AG09319 (cell line): ENCODE results near the gene CLCA2.

ENCODE experiments used
- DNase-seq: peaks from one replicate; pipeline ENCODE4 v3.0.0-alpha.2; 2010; ENCODE audit warnings: low read depth; ENCODE audit errors: extremely low read depth
- TF ChIP-seq, protein P1 (sequence below): IDR thresholded peaks from 2 replicates; pipeline ENCODE4 v1.5.1; 2011; ENCODE audit warnings: low read depth, mild to moderate bottlenecking, inconsistent platforms, low read length, moderate library complexity

Gene CLCA2, protein sequence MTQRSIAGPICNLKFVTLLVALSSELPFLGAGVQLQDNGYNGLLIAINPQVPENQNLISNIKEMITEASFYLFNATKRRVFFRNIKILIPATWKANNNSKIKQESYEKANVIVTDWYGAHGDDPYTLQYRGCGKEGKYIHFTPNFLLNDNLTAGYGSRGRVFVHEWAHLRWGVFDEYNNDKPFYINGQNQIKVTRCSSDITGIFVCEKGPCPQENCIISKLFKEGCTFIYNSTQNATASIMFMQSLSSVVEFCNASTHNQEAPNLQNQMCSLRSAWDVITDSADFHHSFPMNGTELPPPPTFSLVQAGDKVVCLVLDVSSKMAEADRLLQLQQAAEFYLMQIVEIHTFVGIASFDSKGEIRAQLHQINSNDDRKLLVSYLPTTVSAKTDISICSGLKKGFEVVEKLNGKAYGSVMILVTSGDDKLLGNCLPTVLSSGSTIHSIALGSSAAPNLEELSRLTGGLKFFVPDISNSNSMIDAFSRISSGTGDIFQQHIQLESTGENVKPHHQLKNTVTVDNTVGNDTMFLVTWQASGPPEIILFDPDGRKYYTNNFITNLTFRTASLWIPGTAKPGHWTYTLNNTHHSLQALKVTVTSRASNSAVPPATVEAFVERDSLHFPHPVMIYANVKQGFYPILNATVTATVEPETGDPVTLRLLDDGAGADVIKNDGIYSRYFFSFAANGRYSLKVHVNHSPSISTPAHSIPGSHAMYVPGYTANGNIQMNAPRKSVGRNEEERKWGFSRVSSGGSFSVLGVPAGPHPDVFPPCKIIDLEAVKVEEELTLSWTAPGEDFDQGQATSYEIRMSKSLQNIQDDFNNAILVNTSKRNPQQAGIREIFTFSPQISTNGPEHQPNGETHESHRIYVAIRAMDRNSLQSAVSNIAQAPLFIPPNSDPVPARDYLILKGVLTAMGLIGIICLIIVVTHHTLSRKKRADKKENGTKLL

DNA sequence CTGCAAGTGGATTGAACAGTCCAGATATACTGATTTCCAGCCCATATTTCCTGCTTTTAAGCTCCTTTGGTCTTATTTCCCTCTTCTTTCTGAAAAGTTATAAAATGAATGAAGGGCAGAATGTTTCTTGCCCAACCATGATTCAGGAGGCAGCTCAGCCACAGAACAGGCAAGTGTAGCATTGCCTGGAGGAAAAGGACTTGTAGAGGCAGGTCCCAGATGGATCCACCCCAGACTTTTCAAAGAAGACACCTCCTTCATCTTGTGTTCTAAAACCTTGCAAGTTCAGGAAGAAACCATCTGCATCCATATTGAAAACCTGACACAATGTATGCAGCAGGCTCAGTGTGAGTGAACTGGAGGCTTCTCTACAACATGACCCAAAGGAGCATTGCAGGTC is at the start of gene CLCA2:
Gene CLCA2 (plus strand): TSS at position 299 of the 400 bp plus-strand sequence. CDS start 77 bp downstream, at position 376.
- TF ChIP-seq, protein P1, sequence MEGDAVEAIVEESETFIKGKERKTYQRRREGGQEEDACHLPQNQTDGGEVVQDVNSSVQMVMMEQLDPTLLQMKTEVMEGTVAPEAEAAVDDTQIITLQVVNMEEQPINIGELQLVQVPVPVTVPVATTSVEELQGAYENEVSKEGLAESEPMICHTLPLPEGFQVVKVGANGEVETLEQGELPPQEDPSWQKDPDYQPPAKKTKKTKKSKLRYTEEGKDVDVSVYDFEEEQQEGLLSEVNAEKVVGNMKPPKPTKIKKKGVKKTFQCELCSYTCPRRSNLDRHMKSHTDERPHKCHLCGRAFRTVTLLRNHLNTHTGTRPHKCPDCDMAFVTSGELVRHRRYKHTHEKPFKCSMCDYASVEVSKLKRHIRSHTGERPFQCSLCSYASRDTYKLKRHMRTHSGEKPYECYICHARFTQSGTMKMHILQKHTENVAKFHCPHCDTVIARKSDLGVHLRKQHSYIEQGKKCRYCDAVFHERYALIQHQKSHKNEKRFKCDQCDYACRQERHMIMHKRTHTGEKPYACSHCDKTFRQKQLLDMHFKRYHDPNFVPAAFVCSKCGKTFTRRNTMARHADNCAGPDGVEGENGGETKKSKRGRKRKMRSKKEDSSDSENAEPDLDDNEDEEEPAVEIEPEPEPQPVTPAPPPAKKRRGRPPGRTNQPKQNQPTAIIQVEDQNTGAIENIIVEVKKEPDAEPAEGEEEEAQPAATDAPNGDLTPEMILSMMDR: no peak
- DNase-seq: no peak

DNA sequence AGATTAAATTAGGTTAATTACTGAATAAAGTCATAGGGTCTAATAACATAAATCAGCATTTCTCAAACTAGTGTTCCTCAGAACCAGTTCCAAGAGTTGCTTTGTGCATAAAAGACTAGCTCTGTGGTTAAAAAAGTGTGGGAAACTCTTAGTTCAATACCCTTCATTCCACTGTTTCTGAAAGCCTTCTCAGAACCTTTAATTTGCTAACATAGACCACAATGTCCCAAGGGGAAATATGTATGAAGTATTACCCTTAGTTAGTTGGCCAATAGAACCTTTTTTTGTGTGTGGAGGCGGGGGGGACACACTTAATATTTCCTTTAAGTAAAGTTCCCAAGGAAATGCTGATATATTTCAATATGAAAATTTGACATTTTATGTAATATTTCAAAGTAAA is 48.3 kb upstream of the CLCA2 start:
- DNase-seq: no peak
- TF ChIP-seq, protein P1: no peak

DNA sequence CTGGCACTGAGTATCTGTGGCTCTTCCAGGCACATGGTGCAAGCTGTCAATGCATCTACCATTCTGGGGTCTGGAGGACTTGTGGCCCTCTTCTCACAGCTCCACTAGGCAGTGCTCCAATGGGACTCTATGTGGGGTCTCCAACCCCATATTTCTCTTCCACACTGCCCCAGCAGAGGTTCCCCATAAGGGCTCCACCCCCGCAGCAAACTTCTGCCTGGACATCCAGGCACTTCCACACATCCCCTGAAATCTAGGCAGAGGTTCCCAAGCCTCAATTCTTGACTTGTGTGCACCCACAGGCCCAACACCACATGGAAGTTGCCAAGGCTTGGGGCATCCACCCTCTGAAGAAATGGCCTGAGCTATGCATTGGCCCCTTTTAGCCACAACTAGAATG is 46.6 kb upstream of the CLCA2 start:
- no peak for DNase-seq
- TF ChIP-seq, protein P1: no peak

DNA sequence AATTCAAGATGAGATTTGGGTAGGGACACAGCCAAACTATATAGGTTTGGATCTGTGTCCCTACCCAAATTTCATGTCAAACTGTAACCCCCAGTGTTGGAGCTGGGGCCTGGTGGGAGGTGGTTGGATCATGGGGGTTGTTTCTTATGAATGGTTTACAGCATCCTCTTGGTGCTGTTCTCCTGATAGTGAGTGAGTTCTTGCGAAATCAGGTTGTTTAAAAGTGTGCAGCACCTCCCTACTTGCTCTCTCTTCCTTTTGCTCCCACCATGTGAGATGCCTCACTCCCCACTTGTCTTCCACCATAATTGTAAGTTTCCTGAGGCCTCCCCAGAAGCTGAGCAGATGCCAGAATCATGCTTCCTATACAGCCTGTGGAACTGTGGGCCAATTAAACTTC is 45.2 kb upstream of the CLCA2 start:
- no peak for DNase-seq
- TF ChIP-seq, protein P1: no peak

DNA sequence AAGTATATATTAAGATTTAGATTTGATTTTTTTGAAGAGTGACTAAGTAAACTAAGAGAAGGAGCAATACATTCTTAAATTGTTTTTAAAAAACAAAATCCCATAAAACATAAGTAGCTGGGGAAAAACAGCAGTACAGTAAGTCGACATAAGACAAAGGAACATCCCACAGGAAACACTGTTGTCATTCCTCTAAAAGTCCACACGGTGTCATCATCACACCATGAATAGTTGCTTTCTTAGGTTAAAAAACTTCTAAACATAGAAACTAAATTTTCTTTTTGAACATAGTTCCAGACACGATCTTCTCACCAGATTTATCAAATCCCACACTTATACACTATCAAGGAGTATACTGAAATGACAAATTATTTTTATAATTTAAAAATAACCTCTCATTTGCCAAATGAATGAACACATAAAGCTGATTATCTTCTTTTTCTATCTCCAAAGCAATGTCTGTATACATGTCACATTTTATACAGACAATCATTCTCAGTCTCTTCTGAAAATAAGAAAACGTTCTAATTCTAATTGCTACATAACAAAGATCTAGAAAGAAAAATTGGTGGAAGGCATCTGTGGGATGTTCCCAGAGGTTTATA is 43.6 kb upstream of the CLCA2 start:
- peak; percentile 49 for DNase-seq
- TF ChIP-seq, protein P1: peak; percentile 70

DNA sequence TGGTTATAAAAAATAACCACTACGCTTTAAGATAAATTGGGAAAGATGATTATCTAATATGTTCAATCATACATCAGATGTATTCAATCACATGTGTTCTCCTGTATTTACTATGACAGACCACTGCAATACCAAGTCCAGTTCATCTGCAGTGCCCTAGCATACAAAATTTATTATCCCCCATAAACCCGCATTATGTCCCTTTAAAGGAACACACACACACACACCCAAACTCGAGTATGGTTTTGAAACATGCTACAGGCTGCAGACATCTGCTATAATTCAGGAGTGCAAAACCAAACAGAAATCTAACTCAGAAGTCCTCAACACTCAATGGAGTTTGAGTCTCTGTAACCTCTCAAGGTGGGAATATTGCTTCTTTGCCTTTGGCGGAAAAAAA is 42.7 kb upstream of the CLCA2 start:
- TF ChIP-seq, protein P1: no peak
- no peak for DNase-seq
